Osteoblast (primary cell): ENCODE data around the gene PRKCB. TPM values are rescaled to one million over a fixed set of nuclear protein-coding genes. Genes with fewer than 3 reads are reported as not detected.

ENCODE experiments used
- DNase-seq: peaks from one replicate; pipeline ENCODE4 v3.0.0; 2011; ENCODE audit warnings: low spot score, mixed read lengths; ENCODE audit not compliant: insufficient read length; ENCODE audit errors: missing footprints
- H2AFZ ChIP-seq: 2 replicates; pipeline ENCODE4 v1.6.0; 2011; ENCODE audit warnings: mild to moderate bottlenecking, low read length
- H3K27ac ChIP-seq: 2 replicates; pipeline ENCODE4 v1.5.1; 2011; ENCODE audit warnings: mild to moderate bottlenecking, low read depth, low read length, moderate library complexity
- H3K27me3 ChIP-seq: 2 replicates; pipeline ENCODE4 v1.6.0; 2012; ENCODE audit warnings: mild to moderate bottlenecking, control low read depth, inconsistent platforms, low read length, moderate library complexity; ENCODE audit not compliant: insufficient read depth
- H3K36me3 ChIP-seq: 2 replicates; pipeline ENCODE4 v1.5.1; 2011; ENCODE audit warnings: mild to moderate bottlenecking, low read length, control low read depth, moderate library complexity; ENCODE audit not compliant: insufficient read depth
- H3K4me1 ChIP-seq: 2 replicates; pipeline ENCODE4 v1.5.1; 2011; ENCODE audit warnings: mild to moderate bottlenecking, low read length, control low read depth, moderate library complexity; ENCODE audit not compliant: insufficient read depth
- H3K4me2 ChIP-seq: 2 replicates; pipeline ENCODE4 v1.6.0; 2011; ENCODE audit warnings: mild to moderate bottlenecking, low read length; ENCODE audit not compliant: insufficient read depth
- H3K4me3 ChIP-seq: fragments of 200-600 bp; sonication (generic); 3 replicates; pipeline ENCODE4 v1.5.1; 2012; ENCODE audit warnings: mild to moderate bottlenecking, low read length, inconsistent platforms; ENCODE audit not compliant: insufficient read depth
- H3K79me2 ChIP-seq: 2 replicates; pipeline ENCODE4 v1.6.0; 2012; ENCODE audit warnings: mild to moderate bottlenecking, low read length, control low read depth, inconsistent platforms; ENCODE audit not compliant: insufficient read depth
- H3K9me3 ChIP-seq: 2 replicates; pipeline ENCODE4 v1.5.1; 2011; ENCODE audit warnings: low read depth, low read length, control low read depth
- H4K20me1 ChIP-seq: 2 replicates; pipeline ENCODE4 v1.6.0; 2012; ENCODE audit warnings: mild to moderate bottlenecking, low read length, control low read depth; ENCODE audit not compliant: insufficient read depth
- CTCF ChIP-seq: IDR thresholded peaks from 2 replicates; pipeline ENCODE4 v1.5.1; 2011; ENCODE audit warnings: mild to moderate bottlenecking, low read depth, low read length, moderate library complexity; ENCODE audit errors: extremely low read depth
- total RNA-seq: library from RNA; depleted of rRNA; stranded (reverse); fragments of >200 nt; gene quantifications from 2 replicates; pipeline ENCODE4 v1.2.3, GENCODE V29; 2012

Gene PRKCB
- total RNA-seq, 1 donor: under 0.01 TPM

GRCh38 chr16:24073321-24073720 lies 237.5 kb downstream of the PRKCB start:
- DNase-seq: no peak
- no peaks in the 10 kb centered on the region for H3K4me1 ChIP-seq
- H3K36me3 ChIP-seq: no peaks in the 10 kb centered on the region
- H3K4me2 ChIP-seq: no peak overlapping the region
- no peaks in the 10 kb centered on the region for H3K27me3 ChIP-seq
- no peak overlapping the region for H2AFZ ChIP-seq
- H3K79me2 ChIP-seq: no peaks in the 10 kb centered on the region
- H3K27ac ChIP-seq: no peak overlapping the region
- H3K4me3 ChIP-seq: no peak overlapping the region
- TF ChIP-seq CTCF: no peak
- H4K20me1 ChIP-seq: no peaks in the 10 kb centered on the region
- no peaks in the 10 kb centered on the region for H3K9me3 ChIP-seq

- Histone ChIP-seq H3K9me3 (no peaks in the 10 kb centered on the region), H3K4me3 (no peak overlapping the region), H3K4me1 (no peaks in the 10 kb centered on the region), H3K36me3 (no peaks in the 10 kb centered on the region), H3K27ac (no peak overlapping the region), H2AFZ (no peak overlapping the region), H3K79me2 (no peaks in the 10 kb centered on the region), H4K20me1 (no peaks in the 10 kb centered on the region), H3K27me3 (no peaks in the 10 kb centered on the region), H3K4me2 (no peak overlapping the region)
- TF ChIP-seq CTCF: no peak
- no peak for DNase-seq
Measured at GRCh38 chr16:24074574-24074973, 238.8 kb downstream of the PRKCB start.

GRCh38 chr16:24075302-24075701 lies 239.5 kb downstream of the PRKCB start:
- no peak for TF ChIP-seq CTCF
- Histone ChIP-seq H3K79me2 (no peaks in the 10 kb centered on the region), H3K4me2 (no peak overlapping the region), H3K4me1 (no peaks in the 10 kb centered on the region), H3K27ac (no peak overlapping the region), H3K9me3 (no peaks in the 10 kb centered on the region), H4K20me1 (no peaks in the 10 kb centered on the region), H3K36me3 (no peaks in the 10 kb centered on the region), H3K27me3 (no peaks in the 10 kb centered on the region), H2AFZ (no peak overlapping the region), H3K4me3 (no peak overlapping the region)
- no peak for DNase-seq

GRCh38 chr16:24075931-24076716 lies 240.3 kb downstream of the PRKCB start:
- Histone ChIP-seq H4K20me1 (no peaks in the 10 kb centered on the region), H3K4me2 (no peak overlapping the region), H3K4me3 (no peak overlapping the region), H3K79me2 (no peaks in the 10 kb centered on the region), H3K36me3 (no peaks in the 10 kb centered on the region), H3K4me1 (no peaks in the 10 kb centered on the region), H3K27ac (no peak overlapping the region), H3K27me3 (no peaks in the 10 kb centered on the region), H3K9me3 (no peaks in the 10 kb centered on the region), H2AFZ (no peak overlapping the region)
- no peak for DNase-seq
- no peak for TF ChIP-seq CTCF
